Effector memory CD8-positive, alpha-beta T cell (primary cell): ENCODE measurements around the gene MAP3K7.

Experiments
- ATAC-seq: fragments of 150-1000 bp; cut with Tn5 transposase; replicated peaks from 2 replicates; pipeline ENCODE4 v1.10.0; 2021; ENCODE audit warnings: mild to moderate bottlenecking, moderate library complexity
- DNase-seq, 3 experiments: peaks; one replicate each; pipeline ENCODE4 v3.0.0; 2021
- H3K27ac Mint-ChIP-seq, 2 donors: one replicate each; pipeline ENCODE4 v1.8.0; 2022; ENCODE audit warnings: mild to moderate bottlenecking in 2 of 2, mixed read lengths in 2 of 2, moderate library complexity in 2 of 2
- H3K27me3 Mint-ChIP-seq, 2 donors: one replicate each; pipeline ENCODE4 v1.8.0; 2022; ENCODE audit warnings: mixed read lengths in 2 of 2
- H3K36me3 Mint-ChIP-seq: one replicate; pipeline ENCODE4 v1.8.0; 2022; ENCODE audit warnings: mild to moderate bottlenecking, moderate library complexity, mixed read lengths; ENCODE audit not compliant: insufficient read depth
- H3K4me1 Mint-ChIP-seq, 2 donors: one replicate each; pipeline ENCODE4 v1.8.0; 2022; ENCODE audit warnings: low read depth in 2 of 2, mixed read lengths in 2 of 2
- H3K4me3 Mint-ChIP-seq, 2 donors: one replicate each; pipeline ENCODE4 v1.8.0; 2022; ENCODE audit warnings: mild to moderate bottlenecking in 2 of 2, mixed read lengths in 2 of 2, moderate library complexity in 2 of 2
- H3K9me3 Mint-ChIP-seq, 2 donors: one replicate each; pipeline ENCODE4 v1.8.0; 2022; ENCODE audit warnings: mixed read lengths in 2 of 2

The MAP3K7 gene

DNA sequence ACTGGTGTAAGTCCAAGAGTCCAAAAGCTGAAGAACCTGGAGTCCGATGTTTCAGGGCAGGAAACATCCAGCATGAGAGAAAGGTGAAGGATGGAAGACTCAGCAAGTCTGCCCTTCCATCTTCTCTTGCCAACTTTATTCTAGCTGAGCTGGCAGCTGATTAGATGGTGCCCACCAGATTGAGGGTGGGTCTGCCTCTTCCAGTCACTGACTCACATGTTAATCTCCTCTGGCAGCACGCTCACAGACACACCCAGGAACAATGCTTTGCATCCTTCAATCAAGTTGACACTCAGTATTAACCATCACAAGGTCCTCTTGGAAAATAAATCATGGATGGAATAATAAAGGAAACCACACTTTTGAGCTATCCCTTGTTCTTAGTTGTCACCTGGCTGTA lies 121.2 kb downstream of the MAP3K7 start:
- no peak for DNase-seq
- Mint-ChIP-seq H3K4me1 (peaks cover 13 to 14% of the 10 kb centered on the region in 2 donors), H3K27me3 (no peaks in the 10 kb centered on the region), H3K4me3 (no peak overlapping the region), H3K36me3 (no peaks in the 10 kb centered on the region), H3K9me3 (no peaks in the 10 kb centered on the region), H3K27ac (no peak overlapping the region)
- no peak for ATAC-seq

DNA sequence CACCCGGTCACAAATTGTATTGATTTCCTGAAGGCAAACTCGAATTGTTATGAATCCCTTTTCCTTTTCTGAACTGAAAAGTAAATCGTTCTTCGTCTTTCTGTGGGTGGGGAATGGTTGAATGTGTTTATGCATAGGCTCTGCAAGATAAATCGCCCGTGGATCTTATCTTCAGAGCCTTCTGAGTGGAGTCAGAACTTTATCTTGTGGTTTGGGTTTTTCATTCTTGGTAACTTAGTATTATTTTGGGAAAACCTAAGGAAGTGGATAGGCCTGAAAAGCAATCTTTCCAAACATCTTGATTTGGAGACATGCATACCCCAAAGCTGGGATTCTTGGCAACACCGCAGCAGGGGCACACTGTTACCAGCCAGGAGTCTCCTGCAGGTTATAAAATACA lies 122.4 kb downstream of the MAP3K7 start:
- ATAC-seq: no peak
- Mint-ChIP-seq H3K27ac (no peak overlapping the region), H3K27me3 (no peaks in the 10 kb centered on the region), H3K4me1 (peaks cover 23 to 24% of the 10 kb centered on the region in 2 donors), H3K36me3 (no peaks in the 10 kb centered on the region), H3K9me3 (no peaks in the 10 kb centered on the region), H3K4me3 (no peak overlapping the region)
- no peak for DNase-seq

DNA sequence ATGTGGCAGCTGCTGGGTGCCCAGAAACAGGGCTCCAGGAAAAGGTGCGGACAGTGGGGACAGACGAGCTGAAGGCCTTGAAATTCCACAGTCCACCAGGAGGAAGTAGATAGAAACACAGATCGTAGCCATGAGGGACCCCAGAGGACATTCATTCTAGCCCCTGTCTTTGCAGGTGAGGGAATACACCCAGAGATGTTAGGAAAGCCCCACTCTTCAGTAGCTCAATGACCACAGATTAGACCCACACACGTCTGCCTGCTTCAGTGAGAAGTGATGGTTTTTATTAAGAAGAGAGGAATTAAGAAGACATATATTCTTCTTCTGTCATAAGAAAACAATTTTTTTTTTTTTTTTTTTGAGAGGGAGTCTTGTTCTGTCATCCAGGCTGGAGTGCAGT lies 123.0 kb downstream of the MAP3K7 start:
- DNase-seq (no peak), ATAC-seq (peak; percentile 49)
- Mint-ChIP-seq H3K9me3 (no peaks in the 10 kb centered on the region), H3K27me3 (no peaks in the 10 kb centered on the region), H3K4me3 (peak overlapping the region; percentile 54 to 73), H3K36me3 (no peaks in the 10 kb centered on the region), H3K4me1 (peaks cover 27 to 30% of the 10 kb centered on the region in 2 donors), H3K27ac (peak overlapping the region; percentile 85 to 86)
